Transverse colon (tissue), 4 donors: ENCODE measurements around the gene ALDH1A2. TPM values are rescaled to one million over a fixed set of nuclear protein-coding genes. Genes with fewer than 3 reads are reported as not detected.

Experiments used
- DNase-seq: peaks from one replicate; pipeline ENCODE4 v3.0.0-alpha.2; 2019
- H3K27ac ChIP-seq, 4 donors: fragments of 200-600 bp; sonication (generic); 2 replicates each; pipeline ENCODE4 v1.5.1; 2016 to 2018; ENCODE audit warnings: inconsistent platforms in 4 of 4
- H3K27me3 ChIP-seq: fragments of 200-600 bp; sonication (generic); 2 replicates; pipeline ENCODE4 v1.5.1; 2017; ENCODE audit warnings: inconsistent platforms
- H3K36me3 ChIP-seq, 4 donors: fragments of 200-600 bp; sonication (generic); 2 replicates each; pipeline ENCODE4 v1.5.1; 2017 to 2019; ENCODE audit warnings: inconsistent platforms in 4 of 4
- H3K4me1 ChIP-seq, 4 donors: fragments of 200-600 bp; sonication (generic); 2 replicates each; pipeline ENCODE4 v1.5.1; 2017 to 2020; ENCODE audit warnings: inconsistent platforms in 4 of 4
- H3K4me3 ChIP-seq, 4 donors: fragments of 200-600 bp; sonication (generic); 1 replicate in 1 of 4; 2 replicates in 3 of 4; pipeline versions ENCODE4 v1.5.1 to v1.6.1; 2017 to 2019; ENCODE audit warnings: inconsistent platforms in 4 of 4
- H3K9me3 ChIP-seq, 2 donors: fragments of 200-600 bp; sonication (generic); 2 replicates each; pipeline ENCODE4 v1.5.1; 2017 to 2019; ENCODE audit warnings: inconsistent platforms in 2 of 2
- EP300 ChIP-seq: sonication (generic); formaldehyde crosslinking; IDR thresholded peaks from one replicate; pipeline ENCODE4 v1.6.1; 2017; ENCODE audit warnings: antibody characterized with exemption, low read depth
- POLR2A ChIP-seq: fragments of 450-650 bp; IDR thresholded peaks from one replicate; pipeline ENCODE4 v1.6.1; 2016; ENCODE audit warnings: antibody characterized with exemption, mild to moderate bottlenecking, moderate library complexity
- POLR2AphosphoS5 ChIP-seq, 3 donors: sonication (generic); formaldehyde crosslinking; IDR thresholded peaks; one replicate each; pipeline ENCODE4 v1.6.1; 2016; ENCODE audit warnings: antibody characterized with exemption in 3 of 3
- WGBS, 2 donors: methylation state at CpG; one replicate each; pipeline ENCODE4 v1.1.5; 2018; ENCODE audit warnings: low coverage in 1 of 2; 5-methylcytosine and 5-hydroxymethylcytosine counted together
- in situ Hi-C, 4 donors: fragments of 200-750 bp; cut with MboI; loops; one replicate each; pipeline versions ENCODE4 v1.15.0 to v1.15.1; 2017; ENCODE audit warnings: low sequenced_read_pairs in 3 of 4, low pct_ligation_motif_present in 1 of 4, low pct_unique_long_range_greater_than_20kb in 1 of 4
- intact Hi-C: fragments of 100-400 bp; cut with DNase I; formaldehyde crosslinking; loops from one replicate; pipeline ENCODE4 v1.15.1; 2023; ENCODE audit warnings: low total_unique reads
- total RNA-seq, 4 donors: library from RNA; depleted of rRNA; stranded (reverse); fragments of >200 nt; gene quantifications; one replicate each; pipeline ENCODE4 v1.1.0, GENCODE V29; 2016
- TF ChIP-seq, protein P1 (sequence below), 5 experiments: fragments of 200-600 bp in 3 of 5; fragments of 450-650 bp in 2 of 5; sonication (generic) in 3 of 5; IDR thresholded peaks; 1 replicate in 2 of 5; 2 replicates in 3 of 5; pipeline ENCODE4 v1.5.1; 2016 to 2017; ENCODE audit warnings: antibody characterized with exemption in 5 of 5, inconsistent platforms in 3 of 5, mild to moderate bottlenecking in 2 of 5, moderate library complexity in 1 of 5

The ALDH1A2 gene
- total RNA-seq, 4 donors from 2014 or later, result 0.68 to 4.9 (median 1.7) TPM; not detected in 1

DNA sequence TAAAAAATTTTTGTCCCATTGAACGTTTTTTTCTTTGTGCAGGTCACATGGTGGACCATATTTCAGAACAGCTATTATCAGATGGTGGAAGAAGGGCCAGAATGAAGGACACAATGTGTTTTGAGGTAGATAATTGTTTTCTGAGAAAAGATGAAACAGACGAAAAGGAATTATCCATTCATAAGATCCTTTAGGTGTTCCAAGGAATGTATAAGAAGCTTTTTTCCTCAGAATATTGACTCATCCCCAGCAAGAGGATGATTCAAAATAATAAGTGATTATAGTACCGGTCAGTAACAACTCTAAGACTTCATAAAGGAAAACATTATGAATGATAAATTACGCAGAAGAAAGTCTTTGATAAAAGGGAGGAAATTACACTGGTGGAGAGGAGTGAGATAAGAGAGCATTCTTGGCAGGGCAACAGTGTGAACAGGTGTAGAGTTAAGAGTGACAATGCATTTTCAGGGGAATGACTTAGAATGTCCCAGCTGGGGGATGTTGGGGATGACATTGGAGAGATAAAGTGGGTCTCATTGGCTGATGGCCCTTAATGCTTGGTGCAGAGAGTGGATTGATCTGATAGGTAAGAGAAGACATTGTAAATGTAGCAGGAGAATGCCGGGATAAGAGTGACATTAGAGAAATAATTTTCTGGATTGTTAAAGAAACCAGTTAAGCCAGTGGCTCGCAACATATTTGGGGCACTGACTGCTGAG, 45.6 kb upstream of the ALDH1A2 start:
- Histone ChIP-seq H3K27ac (no peak overlapping the region), H3K27me3 (peaks cover 20% of the 10 kb centered on the region), H3K9me3 (no peaks in the 10 kb centered on the region), H3K36me3 (no peaks in the 10 kb centered on the region), H3K4me1 (no peaks in the 10 kb centered on the region), H3K4me3 (no peak overlapping the region)
- no peak for DNase-seq
- intact Hi-C loops (no loop called here), in situ Hi-C loops (no loop called here)
- WGBS, 2 donors, result 46 to 59% methylated on average over 5 to 6 of the region's 6 CpGs
- TF ChIP-seq, protein P1, sequence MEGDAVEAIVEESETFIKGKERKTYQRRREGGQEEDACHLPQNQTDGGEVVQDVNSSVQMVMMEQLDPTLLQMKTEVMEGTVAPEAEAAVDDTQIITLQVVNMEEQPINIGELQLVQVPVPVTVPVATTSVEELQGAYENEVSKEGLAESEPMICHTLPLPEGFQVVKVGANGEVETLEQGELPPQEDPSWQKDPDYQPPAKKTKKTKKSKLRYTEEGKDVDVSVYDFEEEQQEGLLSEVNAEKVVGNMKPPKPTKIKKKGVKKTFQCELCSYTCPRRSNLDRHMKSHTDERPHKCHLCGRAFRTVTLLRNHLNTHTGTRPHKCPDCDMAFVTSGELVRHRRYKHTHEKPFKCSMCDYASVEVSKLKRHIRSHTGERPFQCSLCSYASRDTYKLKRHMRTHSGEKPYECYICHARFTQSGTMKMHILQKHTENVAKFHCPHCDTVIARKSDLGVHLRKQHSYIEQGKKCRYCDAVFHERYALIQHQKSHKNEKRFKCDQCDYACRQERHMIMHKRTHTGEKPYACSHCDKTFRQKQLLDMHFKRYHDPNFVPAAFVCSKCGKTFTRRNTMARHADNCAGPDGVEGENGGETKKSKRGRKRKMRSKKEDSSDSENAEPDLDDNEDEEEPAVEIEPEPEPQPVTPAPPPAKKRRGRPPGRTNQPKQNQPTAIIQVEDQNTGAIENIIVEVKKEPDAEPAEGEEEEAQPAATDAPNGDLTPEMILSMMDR (IDR thresholded peaks at IDR 0.05), result no peak
- TF ChIP-seq POLR2A (no peak), EP300 (no peak), POLR2AphosphoS5 (IDR thresholded peaks at IDR 0.05) (no peak)

DNA sequence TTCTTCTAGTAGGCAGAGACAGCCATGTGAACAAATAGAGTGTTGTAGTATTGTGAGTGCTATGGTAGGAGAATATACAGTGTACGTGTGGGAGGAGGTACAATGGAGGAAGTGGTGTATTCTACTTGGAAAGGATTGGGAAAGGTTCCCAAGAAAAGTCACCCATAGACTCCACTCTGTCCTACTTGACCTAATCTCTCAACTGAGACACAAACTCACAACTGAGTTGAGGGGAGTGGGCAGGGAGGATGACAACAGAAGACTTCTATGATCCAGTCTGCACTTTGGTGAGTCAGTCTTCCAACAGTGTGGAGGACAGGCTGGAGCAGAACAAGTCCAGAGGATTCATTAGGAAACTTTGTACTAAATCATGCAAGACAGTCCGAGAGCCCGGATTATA, 43.9 kb upstream of the ALDH1A2 start:
- no peak for DNase-seq
- Histone ChIP-seq H3K27ac (no peak overlapping the region), H3K9me3 (no peaks in the 10 kb centered on the region), H3K4me3 (no peak overlapping the region), H3K27me3 (peaks cover 20% of the 10 kb centered on the region), H3K36me3 (no peaks in the 10 kb centered on the region), H3K4me1 (no peaks in the 10 kb centered on the region)
- TF ChIP-seq, protein P1 (IDR thresholded peaks at IDR 0.05), result no peak
- no peak for TF ChIP-seq POLR2AphosphoS5 (IDR thresholded peaks at IDR 0.05)
- no peak for TF ChIP-seq EP300
- no peak for TF ChIP-seq POLR2A
- intact Hi-C loops (no loop called here), in situ Hi-C loops (no loop called here)
- WGBS, 2 donors, result 79 to 100% methylated on average over 1 to 3 of the region's 3 CpGs

DNA sequence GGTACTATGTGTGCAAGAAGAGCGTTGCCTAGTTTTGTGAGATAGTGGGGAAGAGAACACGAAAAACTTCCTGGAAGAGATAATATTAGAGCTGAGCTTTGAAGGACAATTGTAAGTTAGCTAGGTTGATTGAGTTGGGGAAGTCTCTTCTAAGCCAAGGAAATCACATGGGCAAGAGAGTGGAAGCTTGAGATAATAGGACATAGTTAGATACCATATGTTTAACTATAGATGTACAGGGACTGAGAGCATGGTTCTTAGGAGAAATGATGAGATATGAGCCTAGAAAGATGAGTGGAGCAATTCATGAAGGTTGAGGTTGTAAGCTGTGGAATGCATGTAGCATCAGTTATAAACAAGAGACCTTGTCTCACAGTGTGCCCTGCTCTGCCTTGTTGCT, 42.6 kb upstream of the ALDH1A2 start:
- no peak for TF ChIP-seq EP300
- TF ChIP-seq POLR2AphosphoS5 (IDR thresholded peaks at IDR 0.05), result no peak
- TF ChIP-seq, protein P1 (IDR thresholded peaks at IDR 0.05), result no peak
- no peak for TF ChIP-seq POLR2A
- Histone ChIP-seq H3K9me3 (no peaks in the 10 kb centered on the region), H3K27ac (no peak overlapping the region), H3K4me1 (no peaks in the 10 kb centered on the region), H3K27me3 (peaks cover 25% of the 10 kb centered on the region), H3K4me3 (no peak overlapping the region), H3K36me3 (no peaks in the 10 kb centered on the region)
- DNase-seq, result no peak
- in situ Hi-C loops, result no loop called here
- WGBS, 2 donors, result 60 to 87% methylated on average over 1 to 2 of the region's 2 CpGs
- intact Hi-C loops, result no loop called here

DNA sequence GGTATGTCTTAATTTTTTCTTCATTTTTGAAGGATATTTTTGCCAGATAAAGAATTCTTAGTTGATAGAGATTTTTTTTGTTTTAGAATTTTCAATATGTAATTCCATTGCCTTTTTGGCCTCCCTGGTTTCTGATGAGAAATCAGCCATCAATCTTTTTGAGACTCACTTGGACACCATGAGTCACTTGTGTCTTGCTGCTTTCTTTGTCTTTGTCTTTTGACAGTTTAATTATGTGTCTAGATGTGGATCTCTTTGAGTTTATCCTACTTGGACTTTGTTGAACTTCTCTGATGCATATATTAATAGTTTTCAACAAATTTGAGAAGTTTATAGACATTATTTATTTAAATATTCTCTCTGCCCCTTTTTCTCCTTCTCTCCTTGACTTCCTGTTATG, 38.0 kb upstream of the ALDH1A2 start:
- in situ Hi-C loops (no loop called here), intact Hi-C loops (no loop called here)
- H3K27ac ChIP-seq, result no peak overlapping the region
- H3K36me3 ChIP-seq, result no peaks in the 10 kb centered on the region
- H3K27me3 ChIP-seq, result peaks cover 17% of the 10 kb centered on the region
- no peak overlapping the region for H3K4me3 ChIP-seq
- no peaks in the 10 kb centered on the region for H3K4me1 ChIP-seq
- TF ChIP-seq EP300, result no peak
- TF ChIP-seq, protein P1 (IDR thresholded peaks at IDR 0.05), result no peak
- TF ChIP-seq POLR2A, result no peak
- TF ChIP-seq POLR2AphosphoS5 (IDR thresholded peaks at IDR 0.05), result no peak
- no peaks in the 10 kb centered on the region for H3K9me3 ChIP-seq
- DNase-seq, result no peak
